HuH-7 (cell line): ENCODE measurements around the gene ENTHD1.

Experiments used
- DNase-seq: peaks from one replicate; pipeline ENCODE4 v3.0.0; 2011; ENCODE audit warnings: low spot score

The ENTHD1 gene

GRCh38 chr22:39712751-39713525 lies 180.6 kb downstream of the ENTHD1 start:
- DNase-seq, result no peak

- DNase-seq, result no peak
These were observed 181.5 kb downstream of the ENTHD1 start for GRCh38 chr22:39712081-39712480.

GRCh38 chr22:39710380-39711150 lies 183.0 kb downstream of the ENTHD1 start:
- DNase-seq, result no peak

- no peak for DNase-seq
These were observed 185.7 kb downstream of the ENTHD1 start for GRCh38 chr22:39707816-39708215.

GRCh38 chr22:39707351-39707750 lies 186.2 kb downstream of the ENTHD1 start:
- no peak for DNase-seq

GRCh38 chr22:39706376-39707140 lies 187.0 kb downstream of the ENTHD1 start:
- no peak for DNase-seq

- no peak for DNase-seq
These were observed 188.2 kb downstream of the ENTHD1 start for GRCh38 chr22:39705386-39705785.

GRCh38 chr22:39703928-39704639 lies 189.5 kb downstream of the ENTHD1 start:
- DNase-seq, result no peak

- no peak for DNase-seq
These were observed 190.5 kb downstream of the ENTHD1 start for GRCh38 chr22:39703091-39703490.

- no peak for DNase-seq
These were observed 193.0 kb downstream of the ENTHD1 start for GRCh38 chr22:39700565-39700964.

GRCh38 chr22:39699631-39700360 lies 193.8 kb downstream of the ENTHD1 start:
- no peak for DNase-seq

GRCh38 chr22:39697790-39698430 lies 195.7 kb downstream of the ENTHD1 start:
- DNase-seq, result no peak

- no peak for DNase-seq
These were observed 199.5 kb downstream of the ENTHD1 start for GRCh38 chr22:39693943-39694500.
